Measurements from ENCODE around the gene AHR.

AHR gene

GRCh38 chr7:17305387-17306171, 7.1 kb downstream of the AHR start:
- Histone ChIP-seq H3K9ac (ENCODE audit: low read length) (no peak overlapping the region), H3K4me3 (ENCODE audit: low read depth, low read length) (no peak overlapping the region), H3K27me3 (ENCODE audit: control insufficient read depth, insufficient read depth, low read length) (peaks cover 2% of the 10 kb centered on the region), H3K9me3 (ENCODE audit: control insufficient read depth, insufficient read depth, low read depth, low read length) (no peaks in the 10 kb centered on the region), H3K4me1 (ENCODE audit: control insufficient read depth, insufficient read depth, low read length) (peaks cover 30% of the 10 kb centered on the region; the same call in 1 of the 2 replicates), H3K36me3 (ENCODE audit: control insufficient read depth, insufficient read depth, low read length) (no peaks in the 10 kb centered on the region), H3K27ac (ENCODE audit: low read depth, low read length) (no peak overlapping the region)

GRCh38 chr7:17307000-17307399, 8.5 kb downstream of the AHR start:
- no peaks in the 10 kb centered on the region for H3K9me3 ChIP-seq (ENCODE audit: control insufficient read depth, insufficient read depth, low read depth, low read length)
- H3K27ac ChIP-seq (ENCODE audit: low read depth, low read length), result no peak overlapping the region
- H3K36me3 ChIP-seq (ENCODE audit: control insufficient read depth, insufficient read depth, low read length), result no peaks in the 10 kb centered on the region
- no peaks in the 10 kb centered on the region for H3K27me3 ChIP-seq (ENCODE audit: control insufficient read depth, insufficient read depth, low read length)
- H3K4me1 ChIP-seq (ENCODE audit: control insufficient read depth, insufficient read depth, low read length), result peaks cover 29% of the 10 kb centered on the region
- H3K9ac ChIP-seq (ENCODE audit: low read length), result no peak overlapping the region
- no peak overlapping the region for H3K4me3 ChIP-seq (ENCODE audit: low read depth, low read length)

GRCh38 chr7:17307558-17307957, 9.1 kb downstream of the AHR start:
- Histone ChIP-seq H3K27ac (ENCODE audit: low read depth, low read length) (no peak overlapping the region), H3K36me3 (ENCODE audit: control insufficient read depth, insufficient read depth, low read length) (no peaks in the 10 kb centered on the region), H3K4me3 (ENCODE audit: low read depth, low read length) (no peak overlapping the region), H3K27me3 (ENCODE audit: control insufficient read depth, insufficient read depth, low read length) (no peaks in the 10 kb centered on the region), H3K4me1 (ENCODE audit: control insufficient read depth, insufficient read depth, low read length) (peaks cover 35% of the 10 kb centered on the region), H3K9ac (ENCODE audit: low read length) (no peak overlapping the region), H3K9me3 (ENCODE audit: control insufficient read depth, insufficient read depth, low read depth, low read length) (no peaks in the 10 kb centered on the region)

- H3K9me3 ChIP-seq (ENCODE audit: control insufficient read depth, insufficient read depth, low read depth, low read length), result no peaks in the 10 kb centered on the region
- H3K4me3 ChIP-seq (ENCODE audit: low read depth, low read length), result no peak overlapping the region
- peaks cover 40% of the 10 kb centered on the region for H3K4me1 ChIP-seq (ENCODE audit: control insufficient read depth, insufficient read depth, low read length)
- H3K27me3 ChIP-seq (ENCODE audit: control insufficient read depth, insufficient read depth, low read length), result no peaks in the 10 kb centered on the region
- H3K27ac ChIP-seq (ENCODE audit: low read depth, low read length), result no peak overlapping the region
- H3K9ac ChIP-seq (ENCODE audit: low read length), result no peak overlapping the region
- no peaks in the 10 kb centered on the region for H3K36me3 ChIP-seq (ENCODE audit: control insufficient read depth, insufficient read depth, low read length)
Observed at GRCh38 chr7:17307969-17308648, 9.7 kb downstream of the AHR start.

GRCh38 chr7:17311194-17311593, 12.7 kb downstream of the AHR start:
- Histone ChIP-seq H3K4me3 (ENCODE audit: low read depth, low read length) (no peak overlapping the region), H3K4me1 (ENCODE audit: control insufficient read depth, insufficient read depth, low read length) (peaks cover 44% of the 10 kb centered on the region), H3K27ac (ENCODE audit: low read depth, low read length) (no peak overlapping the region), H3K9me3 (ENCODE audit: control insufficient read depth, insufficient read depth, low read depth, low read length) (no peaks in the 10 kb centered on the region), H3K9ac (ENCODE audit: low read length) (no peak overlapping the region), H3K27me3 (ENCODE audit: control insufficient read depth, insufficient read depth, low read length) (no peaks in the 10 kb centered on the region), H3K36me3 (ENCODE audit: control insufficient read depth, insufficient read depth, low read length) (no peaks in the 10 kb centered on the region)

GRCh38 chr7:17311952-17312351, 13.5 kb downstream of the AHR start:
- Histone ChIP-seq H3K4me1 (ENCODE audit: control insufficient read depth, insufficient read depth, low read length) (peaks cover 38% of the 10 kb centered on the region), H3K27me3 (ENCODE audit: control insufficient read depth, insufficient read depth, low read length) (no peaks in the 10 kb centered on the region), H3K4me3 (ENCODE audit: low read depth, low read length) (no peak overlapping the region), H3K9me3 (ENCODE audit: control insufficient read depth, insufficient read depth, low read depth, low read length) (no peaks in the 10 kb centered on the region), H3K27ac (ENCODE audit: low read depth, low read length) (no peak overlapping the region), H3K9ac (ENCODE audit: low read length) (no peak overlapping the region), H3K36me3 (ENCODE audit: control insufficient read depth, insufficient read depth, low read length) (no peaks in the 10 kb centered on the region)

GRCh38 chr7:17312641-17313040, 14.2 kb downstream of the AHR start:
- peak overlapping the region; percentile 29; the same call in 1 of the 2 replicates for H3K27ac ChIP-seq (ENCODE audit: low read depth, low read length)
- peak overlapping the region; percentile 23 for H3K4me3 ChIP-seq (ENCODE audit: low read depth, low read length)
- H3K4me1 ChIP-seq (ENCODE audit: control insufficient read depth, insufficient read depth, low read length), result peaks cover 38% of the 10 kb centered on the region
- H3K9ac ChIP-seq (ENCODE audit: low read length), result no peak overlapping the region
- no peaks in the 10 kb centered on the region for H3K9me3 ChIP-seq (ENCODE audit: control insufficient read depth, insufficient read depth, low read depth, low read length)
- no peaks in the 10 kb centered on the region for H3K36me3 ChIP-seq (ENCODE audit: control insufficient read depth, insufficient read depth, low read length)
- H3K27me3 ChIP-seq (ENCODE audit: control insufficient read depth, insufficient read depth, low read length), result no peaks in the 10 kb centered on the region

- Histone ChIP-seq H3K4me1 (ENCODE audit: control insufficient read depth, insufficient read depth, low read length) (peaks cover 33% of the 10 kb centered on the region), H3K36me3 (ENCODE audit: control insufficient read depth, insufficient read depth, low read length) (no peaks in the 10 kb centered on the region), H3K27ac (ENCODE audit: low read depth, low read length) (peak overlapping the region; percentile 29; the same call in 1 of the 2 replicates), H3K4me3 (ENCODE audit: low read depth, low read length) (peak overlapping the region; percentile 23), H3K9ac (ENCODE audit: low read length) (no peak overlapping the region), H3K27me3 (ENCODE audit: control insufficient read depth, insufficient read depth, low read length) (no peaks in the 10 kb centered on the region), H3K9me3 (ENCODE audit: control insufficient read depth, insufficient read depth, low read depth, low read length) (no peaks in the 10 kb centered on the region)
Observed at GRCh38 chr7:17313194-17313593, 14.7 kb downstream of the AHR start.

- Histone ChIP-seq H3K9ac (ENCODE audit: low read length) (no peak overlapping the region), H3K27ac (ENCODE audit: low read depth, low read length) (no peak overlapping the region), H3K4me1 (ENCODE audit: control insufficient read depth, insufficient read depth, low read length) (peaks cover 33% of the 10 kb centered on the region), H3K27me3 (ENCODE audit: control insufficient read depth, insufficient read depth, low read length) (no peaks in the 10 kb centered on the region), H3K9me3 (ENCODE audit: control insufficient read depth, insufficient read depth, low read depth, low read length) (no peaks in the 10 kb centered on the region), H3K36me3 (ENCODE audit: control insufficient read depth, insufficient read depth, low read length) (no peaks in the 10 kb centered on the region), H3K4me3 (ENCODE audit: low read depth, low read length) (no peak overlapping the region)
Observed at GRCh38 chr7:17315974-17316373, 17.5 kb downstream of the AHR start.

GRCh38 chr7:17318146-17318545, 19.7 kb downstream of the AHR start:
- H3K27ac ChIP-seq (ENCODE audit: low read depth, low read length), result no peak overlapping the region

More at GRCh38 chr7:17318146-17318545, 19.7 kb downstream of the AHR start:
- Histone ChIP-seq H3K9ac (ENCODE audit: low read length) (no peak overlapping the region), H3K9me3 (ENCODE audit: control insufficient read depth, insufficient read depth, low read depth, low read length) (no peaks in the 10 kb centered on the region), H3K36me3 (ENCODE audit: control insufficient read depth, insufficient read depth, low read length) (peaks cover 4% of the 10 kb centered on the region; the same call in 1 of the 2 replicates), H3K4me3 (ENCODE audit: low read depth, low read length) (no peak overlapping the region), H3K27me3 (ENCODE audit: control insufficient read depth, insufficient read depth, low read length) (no peaks in the 10 kb centered on the region), H3K4me1 (ENCODE audit: control insufficient read depth, insufficient read depth, low read length) (peaks cover 16% of the 10 kb centered on the region)
